RWPE2 (cell line): Measurements from ENCODE around the gene CTNNA1.
"Not testable (repeated sequence)": the region's sequence is repeated elsewhere in the genome, so short reads cannot be mapped to it uniquely, and the experiment has no call there.

ENCODE experiments used
- ATAC-seq: fragments of 200-7000 bp; cut with Tn5 transposase; 3 replicates; pipeline ENCODE4 v1.9.1; 2021; ENCODE audit warnings: low read depth
- DNase-seq: peaks from one replicate; pipeline ENCODE4 v3.0.0-alpha.2; 2020; ENCODE audit warnings: low spot score
- H3K27ac ChIP-seq: fragments of 450-650 bp; 2 replicates; pipeline ENCODE4 v1.5.1; 2017; ENCODE audit warnings: mild to moderate bottlenecking; ENCODE audit not compliant: poor library complexity, severe bottlenecking
- H3K27me3 ChIP-seq: fragments of 250-450 bp; sonication (Bioruptor Pico); 2 replicates; pipeline ENCODE4 v1.5.1; 2021; ENCODE audit warnings: mild to moderate bottlenecking, moderate library complexity; ENCODE audit not compliant: insufficient read depth, poor library complexity, severe bottlenecking
- H3K36me3 ChIP-seq: fragments of 250-450 bp; sonication (Bioruptor Pico); 2 replicates; pipeline ENCODE4 v1.5.1; 2020; ENCODE audit warnings: low read depth, mild to moderate bottlenecking, moderate library complexity
- H3K4me1 ChIP-seq: fragments of 250-450 bp; sonication (Bioruptor Pico); 2 replicates; pipeline ENCODE4 v1.5.1; 2021; ENCODE audit warnings: mild to moderate bottlenecking, moderate library complexity; ENCODE audit not compliant: insufficient read depth, poor library complexity, severe bottlenecking
- H3K4me3 ChIP-seq: fragments of 250-450 bp; sonication (Bioruptor Pico); 2 replicates; pipeline ENCODE4 v1.5.1; 2021; ENCODE audit warnings: mild to moderate bottlenecking, moderate library complexity; ENCODE audit not compliant: severe bottlenecking
- H3K9me3 ChIP-seq: fragments of 250-450 bp; sonication (Bioruptor Pico); 2 replicates; pipeline ENCODE4 v1.5.1; 2021; ENCODE audit warnings: mild to moderate bottlenecking, moderate library complexity; ENCODE audit not compliant: severe bottlenecking
- CTCF ChIP-seq: fragments of 450-650 bp; IDR thresholded peaks from one replicate; pipeline ENCODE4 v1.5.1; 2017; ENCODE audit warnings: mild to moderate bottlenecking, moderate library complexity; ENCODE audit not compliant: poor library complexity, severe bottlenecking

Gene CTNNA1

GRCh38 chr5:138755084-138755748 lies 2.0 kb downstream of the CTNNA1 start:
- Histone ChIP-seq H3K4me3 (peak overlapping the region; percentile 99), H3K27ac (peak overlapping the region; percentile 90)
- ATAC-seq, result no peak

GRCh38 chr5:138757061-138757776 lies 4.0 kb downstream of the CTNNA1 start:
- Histone ChIP-seq H3K4me1 (peaks cover 32% of the 10 kb centered on the region), H3K9me3 (no peaks in the 10 kb centered on the region), H3K27me3 (no peaks in the 10 kb centered on the region), H3K27ac (no peak overlapping the region), H3K36me3 (peaks cover 63% of the 10 kb centered on the region), H3K4me3 (no peak overlapping the region)
- ATAC-seq (no peak), DNase-seq (no peak)
- no peak for TF ChIP-seq CTCF

More at GRCh38 chr5:138755084-138755748, 2.0 kb downstream of the CTNNA1 start:
- H3K4me1 ChIP-seq, result peaks cover 15% of the 10 kb centered on the region
- no peaks in the 10 kb centered on the region for H3K27me3 ChIP-seq
- no peaks in the 10 kb centered on the region for H3K9me3 ChIP-seq
- H3K36me3 ChIP-seq, result peaks cover 43% of the 10 kb centered on the region
- no peak for DNase-seq
- no peak for TF ChIP-seq CTCF

GRCh38 chr5:138760448-138761110 lies 7.4 kb downstream of the CTNNA1 start:
- DNase-seq (no peak), ATAC-seq (peak; percentile 44)
- no peak overlapping the region for H3K4me3 ChIP-seq
- no peak for TF ChIP-seq CTCF
- H3K4me1 ChIP-seq, result peaks cover 31% of the 10 kb centered on the region
- peaks cover 72% of the 10 kb centered on the region for H3K36me3 ChIP-seq
- no peaks in the 10 kb centered on the region for H3K9me3 ChIP-seq
- no peaks in the 10 kb centered on the region for H3K27me3 ChIP-seq
- H3K27ac ChIP-seq, result peak overlapping the region; percentile 13

- Histone ChIP-seq H3K36me3 (peaks cover 69% of the 10 kb centered on the region), H3K27ac (peak overlapping the region; percentile 13), H3K4me1 (peaks cover 31% of the 10 kb centered on the region)
- ATAC-seq, H3K27me3 ChIP-seq, DNase-seq, H3K4me3 ChIP-seq, H3K9me3 ChIP-seq: not testable (repeated sequence)
Measured at GRCh38 chr5:138761115-138761514, 7.9 kb downstream of the CTNNA1 start.

GRCh38 chr5:138761670-138762069 lies 8.4 kb downstream of the CTNNA1 start:
- H3K4me3 ChIP-seq, H3K9me3 ChIP-seq, ATAC-seq, H3K27me3 ChIP-seq, DNase-seq: not testable (repeated sequence)
- H3K27ac ChIP-seq, result peak overlapping the region; percentile 13
- peaks cover 64% of the 10 kb centered on the region for H3K36me3 ChIP-seq
- H3K4me1 ChIP-seq, result peaks cover 31% of the 10 kb centered on the region
